Stimulated activated CD8-positive, alpha-beta memory T cell treated with anti-CD3 and anti-CD28 coated beads, Interleukin-15, amount 100 ng/mL, for 48 hours (primary cell): ENCODE results near the gene NANOG.
"Not testable (repeated sequence)": the region's sequence is repeated elsewhere in the genome, so short reads cannot be mapped to it uniquely, and the experiment has no call there.

Source experiments
- DNase-seq, 2 donors: peaks; one replicate each; pipeline ENCODE4 v3.0.0-alpha.2; 2020; ENCODE audit warnings: low read depth in 2 of 2

NANOG gene

GRCh38 chr12:7801460-7801859 is 12.3 kb downstream of the NANOG start:
- no peak for DNase-seq

GRCh38 chr12:7806319-7806718 is 17.1 kb downstream of the NANOG start:
- DNase-seq: not testable (repeated sequence)

- DNase-seq: peak; percentile 30 to 36
Measured at GRCh38 chr12:7806863-7807487, 17.8 kb downstream of the NANOG start.

GRCh38 chr12:7825754-7826153 is 36.6 kb downstream of the NANOG start:
- not testable (repeated sequence) for DNase-seq

DNA sequence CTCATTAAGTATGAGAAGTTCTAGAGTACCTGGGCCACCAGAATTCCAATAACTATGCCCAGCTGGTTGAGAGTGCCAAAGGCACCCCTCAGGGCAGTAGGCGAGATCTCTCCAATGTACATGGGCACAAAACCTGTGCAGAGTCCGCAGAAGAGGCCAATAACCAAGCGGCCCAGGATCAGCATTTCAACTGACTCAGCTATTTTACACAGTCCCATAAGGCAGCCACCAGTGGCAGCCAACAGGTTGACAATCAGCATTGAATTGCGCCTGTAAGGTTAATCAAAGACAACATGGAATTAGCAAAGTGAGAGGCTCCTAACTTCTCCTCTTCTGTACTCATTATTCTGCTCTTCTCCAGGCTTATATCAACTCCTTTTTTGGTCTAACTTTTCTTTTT is 40.5 kb downstream of the NANOG start:
- DNase-seq: not testable (repeated sequence)

DNA sequence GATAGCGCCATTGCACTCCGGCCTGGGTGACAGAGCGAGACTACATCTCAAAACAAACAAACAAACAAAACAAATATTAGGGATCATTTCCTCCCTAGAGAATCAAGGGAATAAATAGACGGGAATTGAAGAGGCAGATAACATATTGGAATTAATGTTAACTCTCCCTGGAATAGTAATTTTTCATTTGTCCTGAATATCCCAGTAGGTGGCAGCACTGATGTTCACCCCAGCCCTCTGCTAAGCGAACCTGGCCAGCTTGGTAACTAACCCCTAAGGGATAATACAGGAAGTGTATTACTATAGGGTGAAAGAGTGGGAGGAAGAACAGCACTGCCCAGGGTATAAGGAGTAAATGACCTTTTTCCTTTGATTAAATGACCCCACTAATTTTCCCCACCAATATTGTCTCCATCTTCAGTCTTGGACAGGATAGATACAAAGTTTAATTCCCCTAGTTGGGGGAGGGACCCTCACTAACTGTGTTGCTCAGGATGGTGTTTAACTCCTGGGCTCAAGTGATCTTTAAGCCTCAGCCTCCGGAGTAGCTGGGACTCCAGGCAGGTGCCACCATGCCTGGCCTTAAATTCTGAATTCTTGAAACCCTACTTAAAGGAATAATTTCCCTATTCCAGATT is 43.0 kb downstream of the NANOG start:
- DNase-seq: peak in 1 of 2 donors; percentile 11

GRCh38 chr12:7833201-7833600 is 44.0 kb downstream of the NANOG start:
- DNase-seq: not testable (repeated sequence)

DNA sequence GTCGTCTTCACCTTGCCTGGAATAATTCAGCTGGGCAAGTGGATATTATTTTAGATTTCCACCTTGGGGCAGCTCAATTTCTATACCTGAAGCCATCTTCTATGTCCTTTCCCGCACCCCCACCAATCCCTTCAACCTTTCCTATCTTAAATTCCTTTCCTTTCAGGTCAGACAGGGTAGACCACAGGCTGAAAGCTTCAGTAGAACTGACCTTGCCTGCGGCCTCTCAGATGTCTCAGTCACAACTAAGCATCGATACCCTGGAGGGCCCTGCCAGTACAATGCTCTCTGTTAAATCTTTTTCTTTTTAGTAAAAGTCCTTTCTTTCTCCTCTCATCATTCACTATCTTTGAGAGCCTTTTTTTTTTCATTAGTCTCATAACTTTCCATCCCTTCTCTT is 44.6 kb downstream of the NANOG start:
- no peak for DNase-seq

DNA sequence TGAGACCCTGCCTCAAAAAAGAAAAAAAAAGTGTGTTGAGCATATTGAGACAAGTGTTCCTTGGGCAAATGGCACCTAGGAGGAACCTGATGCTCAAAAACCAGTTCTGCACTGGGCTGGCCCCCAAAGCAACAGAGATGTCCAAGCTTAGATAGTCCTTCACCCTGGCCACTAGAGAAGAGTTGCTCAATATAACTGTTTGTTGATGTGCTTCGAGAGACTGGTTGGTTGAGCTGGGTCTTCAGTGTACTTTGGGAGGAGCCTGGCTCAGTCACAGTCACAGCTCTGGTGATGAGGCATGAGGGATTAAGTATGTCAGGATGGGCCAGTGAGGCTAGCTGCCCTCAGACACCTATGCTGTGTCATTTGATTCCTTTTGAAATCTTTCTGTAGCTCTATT is 45.5 kb downstream of the NANOG start:
- DNase-seq: no peak

- DNase-seq: no peak
Measured at GRCh38 chr12:7835116-7835515, 45.9 kb downstream of the NANOG start.

GRCh38 chr12:7835766-7836165 is 46.6 kb downstream of the NANOG start:
- no peak for DNase-seq

DNA sequence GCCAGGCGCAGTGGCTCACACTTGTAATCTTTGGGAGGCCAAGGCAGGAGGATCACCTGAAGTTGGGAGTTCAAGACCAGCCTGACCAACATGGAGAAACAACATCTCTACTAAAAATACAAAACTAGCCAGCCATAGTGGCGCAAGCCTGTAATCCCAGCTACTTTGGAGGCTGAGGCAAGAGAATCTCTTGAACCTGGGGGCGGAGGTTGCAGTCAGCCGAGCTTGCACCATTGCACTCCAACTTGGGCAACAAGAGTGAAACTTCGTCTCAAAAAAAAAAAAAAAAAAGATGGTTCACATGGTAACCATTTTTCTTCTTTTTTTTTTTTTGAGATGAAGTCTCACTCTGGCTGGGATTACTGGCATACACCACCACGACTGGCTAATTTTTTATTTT is 48.2 kb downstream of the NANOG start:
- no peak for DNase-seq

DNA sequence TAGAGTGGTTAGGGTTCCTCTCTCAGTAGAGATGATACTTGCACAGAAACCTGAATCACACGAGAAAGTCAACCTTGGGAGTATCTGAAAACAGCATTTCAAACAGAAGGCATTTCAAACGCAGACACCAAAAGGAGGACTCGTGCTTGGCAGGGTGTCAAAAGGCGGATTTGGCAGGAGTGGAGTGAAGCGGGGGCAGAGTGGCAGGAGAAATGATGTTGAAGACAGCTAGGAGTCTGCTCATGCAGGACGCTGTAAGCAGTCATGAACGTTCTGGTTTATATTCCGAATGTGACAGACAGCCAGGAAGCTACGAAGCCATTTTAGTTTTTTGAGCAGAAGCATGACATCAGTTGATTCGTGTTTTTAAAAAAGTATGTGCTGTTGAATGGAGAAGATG is 50.0 kb downstream of the NANOG start:
- DNase-seq: not testable (repeated sequence)

DNA sequence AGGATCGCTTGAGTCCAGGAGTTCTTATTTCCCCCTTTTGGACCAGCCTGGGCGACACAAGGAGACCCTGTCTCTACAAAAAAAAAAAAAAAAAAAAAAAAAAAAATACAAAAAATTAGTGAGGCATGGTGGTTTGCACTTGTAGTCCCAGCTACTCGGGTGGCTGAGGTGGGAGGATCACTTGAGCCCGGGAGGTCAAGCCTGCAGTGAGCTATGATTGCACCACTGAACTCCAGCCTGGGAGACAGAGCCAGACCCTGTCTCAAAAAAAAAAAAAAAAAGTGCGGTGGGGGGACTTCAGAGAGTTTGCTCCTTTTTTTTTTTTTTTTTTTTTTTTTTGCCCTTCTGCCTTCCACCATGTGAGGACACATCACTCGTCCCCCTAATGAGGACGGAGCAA is 50.6 kb downstream of the NANOG start:
- not testable (repeated sequence) for DNase-seq

DNA sequence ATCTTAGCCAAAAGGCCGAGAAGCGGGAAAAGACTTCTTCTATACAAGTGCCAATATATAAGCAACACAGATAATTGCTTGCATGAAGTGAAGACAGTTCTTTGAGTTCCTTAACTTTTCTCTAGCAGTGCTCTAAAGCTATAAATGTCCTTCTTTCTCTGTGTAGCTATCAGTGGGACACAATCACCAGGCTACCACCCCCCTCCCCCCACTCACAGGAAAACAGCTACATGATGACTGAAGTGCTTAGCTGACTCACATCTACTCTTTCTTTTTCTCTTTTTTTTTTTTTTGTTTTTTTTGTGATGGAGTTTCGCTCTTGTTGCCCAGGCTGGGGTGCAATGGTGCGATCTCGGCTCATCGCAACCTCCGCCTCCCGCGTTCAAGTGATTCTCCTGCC is 53.2 kb downstream of the NANOG start:
- DNase-seq: not testable (repeated sequence)

DNA sequence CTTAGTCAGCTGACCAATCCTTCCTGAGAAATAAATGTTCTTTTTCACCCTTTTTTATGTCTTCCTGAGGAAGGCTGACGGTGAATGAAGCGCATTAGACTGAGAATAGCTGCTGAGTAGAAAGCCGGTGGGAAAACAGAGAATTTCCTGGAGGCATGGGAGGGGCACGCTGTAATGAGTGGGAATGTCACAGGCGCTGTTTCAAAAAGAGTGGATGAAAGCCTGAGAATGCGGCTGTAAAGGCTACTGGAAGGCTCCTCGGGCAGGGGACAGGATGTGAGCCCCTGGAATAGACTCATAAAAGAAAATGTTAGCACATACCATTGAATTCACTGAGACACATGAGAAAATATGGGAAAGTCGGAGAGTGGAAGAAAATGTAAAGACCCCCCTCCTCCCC is 53.9 kb downstream of the NANOG start:
- DNase-seq: not testable (repeated sequence)

GRCh38 chr12:7843583-7843982 is 54.4 kb downstream of the NANOG start:
- DNase-seq: not testable (repeated sequence)

- no peak for DNase-seq
Measured at GRCh38 chr12:7844116-7844515, 54.9 kb downstream of the NANOG start.

DNA sequence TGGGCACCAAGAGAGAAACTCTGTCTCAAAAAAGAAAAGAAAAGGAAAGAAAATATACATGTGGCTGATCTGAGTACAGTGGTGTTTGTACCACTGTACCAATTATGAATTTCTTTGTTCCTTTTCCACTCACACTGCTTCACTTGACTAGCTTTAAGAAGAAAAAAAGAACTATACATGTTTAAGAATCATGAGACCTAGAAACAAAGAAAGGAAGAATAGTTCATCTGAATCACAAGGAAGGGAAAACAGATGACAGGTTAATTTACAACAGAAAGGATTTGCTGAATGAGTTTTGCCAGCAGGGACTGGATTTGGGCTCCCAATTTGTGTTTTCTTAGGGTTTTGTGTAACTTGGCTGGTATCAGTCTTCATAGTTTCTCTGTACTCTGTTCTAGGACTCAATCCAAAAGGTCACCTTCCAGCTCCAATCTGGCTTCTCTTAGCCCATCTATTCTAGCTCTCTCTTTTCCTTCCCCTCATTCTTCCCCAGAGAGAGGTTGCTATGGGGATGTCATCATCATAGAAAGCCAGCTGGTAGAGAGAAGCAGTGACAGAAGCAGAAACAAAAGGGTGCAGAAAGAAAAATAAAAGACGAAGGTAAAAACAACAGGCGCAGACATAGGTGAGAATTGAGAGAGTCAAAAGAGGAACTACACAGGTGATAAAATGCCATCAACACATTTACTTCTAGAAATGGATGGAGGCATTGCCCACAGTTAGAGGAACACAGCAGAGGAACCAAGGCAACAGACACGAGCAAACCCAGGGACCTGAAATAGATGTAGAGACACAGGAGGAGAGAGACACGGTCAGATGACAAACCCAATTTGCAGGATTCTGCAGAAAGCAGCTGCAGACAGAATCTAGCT is 58.3 kb downstream of the NANOG start:
- DNase-seq: not testable (repeated sequence)

DNA sequence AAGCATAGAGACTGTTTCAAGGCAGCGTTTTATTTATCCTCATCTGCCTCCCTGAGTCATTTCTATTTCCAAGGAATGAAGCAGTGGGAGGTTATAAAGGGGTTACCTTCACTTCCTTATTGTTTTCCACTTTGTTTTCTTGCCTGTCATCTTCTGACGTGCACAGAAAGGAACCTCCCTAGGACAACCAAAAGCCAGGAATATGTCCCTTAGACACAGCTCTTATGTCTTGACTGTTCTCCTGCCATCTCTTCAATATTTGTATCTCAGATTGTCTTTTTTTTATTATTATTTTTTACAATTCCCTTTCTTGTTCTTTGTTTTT is 58.9 kb downstream of the NANOG start:
- DNase-seq: not testable (repeated sequence)
